ENCODE measurements around the gene FOXP1. TPM values are rescaled to one million over a fixed set of nuclear protein-coding genes. Genes with fewer than 3 reads are reported as not detected.

FOXP1 gene
- total and polyA plus RNA-seq, 2 of the 8 experiments (the other 6 are each of a cell fraction or from before 2014, with no cell fraction given) = 13.9 to 25.4 TPM

DNA sequence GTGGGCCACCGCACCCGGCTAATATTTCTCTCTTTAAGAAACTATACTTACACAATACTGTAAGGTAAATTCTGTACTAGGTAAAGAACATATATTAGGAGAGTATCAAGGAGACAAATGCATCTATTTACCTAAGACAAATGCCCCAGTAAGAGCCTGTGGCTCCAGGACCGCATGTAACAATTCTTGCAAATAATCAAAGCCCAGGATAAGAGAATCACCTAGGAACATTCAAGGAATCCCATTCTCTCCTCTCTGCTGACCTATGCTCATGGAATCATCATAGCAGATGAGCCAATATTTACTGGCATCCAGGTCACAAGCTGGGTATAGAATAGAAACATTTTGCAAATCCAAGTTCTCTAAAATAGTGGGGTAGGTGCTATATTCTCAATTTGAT lies 347.7 kb downstream of the FOXP1 start (continued):
- TF ChIP-seq SAP30 (IDR thresholded peaks at IDR 0.05; ENCODE audit: insufficient read depth, insufficient replicate concordance, low read length) = no peak
- no peak for TF ChIP-seq MAFK (IDR thresholded peaks at IDR 0.05; ENCODE audit: low read depth, low read length)
- no peak for TF ChIP-seq CTBP2 (IDR thresholded peaks at IDR 0.05; ENCODE audit: borderline replicate concordance, insufficient read depth, insufficient read length, low read length)

Measured in H1 (cell line).